H1 (cell line): Measurements from ENCODE around the gene PRMT5. TPM values are rescaled to one million over a fixed set of nuclear protein-coding genes. Genes with fewer than 3 reads are reported as not detected.

Experiments
- CTCF ChIA-PET: fragments of 300-600 bp; sonication (Branson Sonifier 250); formaldehyde crosslinking; loops from one replicate; lab custom pipeline; 2021; ENCODE audit not compliant: partially characterized antibody; lab: Charles Lee
- POLR2A ChIA-PET: fragments of 300-600 bp; sonication (Branson Sonifier 250); formaldehyde crosslinking; loops from one replicate; lab custom pipeline; 2021; ENCODE audit warnings: inconsistent platforms; ENCODE audit not compliant: partially characterized antibody; lab: Charles Lee
- DNase-seq, 2 experiments: peaks; one replicate each; pipeline versions ENCODE4 v3.0.0 to v3.0.0-alpha.2; 2010 to 2022; ENCODE audit warnings: low spot score in 2 of 2, low read depth in 1 of 2, mixed read lengths in 1 of 2
- FAIRE-seq: peaks from 2 replicates; lab custom pipeline; 2011; peaks lifted over from hg19 to GRCh38; lab: Jason Lieb, UNC
- H2AFZ ChIP-seq: 2 replicates; pipeline ENCODE4 v1.8.1; 2012; ENCODE audit warnings: low read length, inconsistent platforms
- H2AK5ac ChIP-seq: 2 replicates; pipeline ENCODE4 v1.6.1; 2013; ENCODE audit warnings: low read depth, low read length
- H2BK120ac ChIP-seq: replicated peaks from 2 replicates; pipeline ENCODE3; 2013; ENCODE audit warnings: low read depth, low read length, inconsistent platforms
- H2BK12ac ChIP-seq: 2 replicates; pipeline ENCODE4 v1.6.1; 2013; ENCODE audit warnings: low read depth, low read length
- H2BK15ac ChIP-seq: 2 replicates; pipeline ENCODE4 v1.6.1; 2013; ENCODE audit warnings: low read length
- H2BK20ac ChIP-seq: 2 replicates; pipeline ENCODE4 v1.6.1; 2013; ENCODE audit warnings: low read length
- H2BK5ac ChIP-seq: 2 replicates; pipeline ENCODE4 v1.6.1; 2013; ENCODE audit warnings: low read depth, low read length
- H3K14ac ChIP-seq: 2 replicates; pipeline ENCODE4 v1.6.1; 2013; ENCODE audit warnings: inconsistent platforms; ENCODE audit not compliant: insufficient read length
- H3K18ac ChIP-seq: 2 replicates; pipeline ENCODE4 v1.6.1; 2013; ENCODE audit warnings: low read length; ENCODE audit errors: extremely low read depth
- H3K23ac ChIP-seq: 2 replicates; pipeline ENCODE4 v1.6.1; 2013; ENCODE audit warnings: inconsistent platforms; ENCODE audit not compliant: insufficient read length
- H3K23me2 ChIP-seq: 2 replicates; pipeline ENCODE4 v1.6.1; 2013; ENCODE audit warnings: low read depth, low read length
- H3K27ac ChIP-seq: 2 replicates; pipeline ENCODE4 v1.6.1; 2011; ENCODE audit warnings: low read depth, low read length, inconsistent platforms
- H3K27me3 ChIP-seq, 4 experiments: replicated peaks in 1 of 4; 1 replicate in 1 of 4; 2 replicates in 3 of 4; pipeline versions ENCODE4 v1.6.1 to v1.8.1; 2011 to 2013; ENCODE audit warnings: low read length in 3 of 4, mild to moderate bottlenecking in 3 of 4, inconsistent platforms in 2 of 4, mixed read lengths in 2 of 4, moderate library complexity in 1 of 4; ENCODE audit not compliant: control insufficient read depth in 3 of 4, insufficient read depth in 3 of 4; ENCODE audit errors: extremely low read depth in 1 of 4
- H3K36me3 ChIP-seq, 4 experiments: 2 replicates each; pipeline versions ENCODE4 v1.6.1 to v1.8.1; 2011 to 2013; ENCODE audit warnings: mild to moderate bottlenecking in 4 of 4, low read length in 3 of 4, moderate library complexity in 2 of 4, control low read depth in 1 of 4, inconsistent platforms in 1 of 4; ENCODE audit not compliant: insufficient read depth in 4 of 4, control insufficient read depth in 2 of 4
- H3K4ac ChIP-seq: replicated peaks from 2 replicates; pipeline ENCODE3; 2013; ENCODE audit warnings: low read length, low read depth, mixed read lengths, inconsistent platforms; ENCODE audit not compliant: insufficient read length
- H3K4me1 ChIP-seq, 4 experiments: replicated peaks in 1 of 4; 1 replicate in 1 of 4; 2 replicates in 3 of 4; pipeline versions ENCODE4 v1.6.1 to v1.8.1; 2011 to 2013; ENCODE audit warnings: low read length in 3 of 4, inconsistent platforms in 2 of 4, mixed read lengths in 1 of 4; ENCODE audit not compliant: insufficient read depth in 4 of 4, control insufficient read depth in 3 of 4
- H3K4me2 ChIP-seq, 2 experiments: 2 replicates each; pipeline versions ENCODE4 v1.6.1 to v1.8.1; 2011 to 2013; ENCODE audit warnings: low read depth in 2 of 2, low read length in 2 of 2, control low read depth in 1 of 2, inconsistent platforms in 1 of 2, mild to moderate bottlenecking in 1 of 2; ENCODE audit not compliant: insufficient read depth in 1 of 2
- H3K4me3 ChIP-seq, 4 experiments: fragments of 200-600, 300-600 bp in 1 of 4; sonication (generic), shearing (Covaris generic), sonication (Bioruptor Twin) in 1 of 4; 2 replicates each; pipeline versions ENCODE4 v1.5.1 to v1.8.1; 2011 to 2016; ENCODE audit warnings: low read length in 4 of 4, low read depth in 3 of 4, control low read depth in 2 of 4, inconsistent platforms in 2 of 4, mild to moderate bottlenecking in 2 of 4, mixed read lengths in 1 of 4, moderate library complexity in 1 of 4; ENCODE audit not compliant: insufficient read depth in 2 of 4; ENCODE audit errors: extremely low read depth in 1 of 4
- H3K56ac ChIP-seq: replicated peaks from 2 replicates; pipeline ENCODE3; 2013; ENCODE audit warnings: low read depth, mild to moderate bottlenecking, mixed read lengths, low read length, inconsistent platforms; ENCODE audit not compliant: insufficient read length
- H3K79me1 ChIP-seq: 2 replicates; pipeline ENCODE4 v1.6.1; 2013; ENCODE audit warnings: low read depth, low read length, control low read depth
- H3K79me2 ChIP-seq, 2 experiments: 2 replicates each; pipeline versions ENCODE4 v1.6.1 to v1.8.1; 2012 to 2013; ENCODE audit warnings: low read length in 2 of 2, mild to moderate bottlenecking in 2 of 2, inconsistent platforms in 1 of 2; ENCODE audit not compliant: insufficient read depth in 2 of 2, control insufficient read depth in 1 of 2
- H3K9ac ChIP-seq, 4 experiments: replicated peaks in 1 of 4; 1 replicate in 1 of 4; 2 replicates in 3 of 4; pipeline versions ENCODE4 v1.6.1 to v1.8.1; 2011 to 2013; ENCODE audit warnings: low read depth in 3 of 4, low read length in 3 of 4, control low read depth in 2 of 4, mild to moderate bottlenecking in 2 of 4, moderate library complexity in 2 of 4, inconsistent platforms in 1 of 4; ENCODE audit errors: extremely low read depth in 1 of 4
- H3K9me3 ChIP-seq, 2 experiments: 2 replicates each; pipeline versions ENCODE4 v1.6.1 to v1.8.1; 2012 to 2013; ENCODE audit warnings: mild to moderate bottlenecking in 2 of 2, moderate library complexity in 2 of 2, control low read depth in 1 of 2, inconsistent platforms in 1 of 2, low read depth in 1 of 2, low read length in 1 of 2, mixed read lengths in 1 of 2; ENCODE audit not compliant: insufficient read depth in 2 of 2
- H4K20me1 ChIP-seq, 2 experiments: replicated peaks in 1 of 2; 2 replicates each; pipeline versions ENCODE3 to v1.8.1; 2011 to 2013; ENCODE audit warnings: inconsistent platforms in 2 of 2, low read length in 2 of 2, mild to moderate bottlenecking in 1 of 2; ENCODE audit not compliant: insufficient read depth in 2 of 2, control insufficient read depth in 1 of 2
- H4K5ac ChIP-seq: 2 replicates; pipeline ENCODE4 v1.6.1; 2013; ENCODE audit warnings: low read length, low read depth, mixed read lengths, inconsistent platforms; ENCODE audit not compliant: insufficient read length
- H4K8ac ChIP-seq: 2 replicates; pipeline ENCODE4 v1.8.0; 2013; ENCODE audit warnings: mild to moderate bottlenecking, moderate library complexity, low read length, inconsistent platforms; ENCODE audit not compliant: insufficient read depth; ENCODE audit errors: extremely low read depth
- H4K91ac ChIP-seq: replicated peaks from 2 replicates; pipeline ENCODE3; 2013; ENCODE audit warnings: low read length, mixed read lengths, inconsistent platforms; ENCODE audit not compliant: insufficient read length
- FOSL1 ChIP-seq: IDR thresholded peaks from 2 replicates; pipeline ENCODE4 v1.6.1; 2011; ENCODE audit warnings: mild to moderate bottlenecking, low read depth, low read length, moderate library complexity; ENCODE audit not compliant: insufficient read depth
- WGBS, 2 experiments: shearing (Covaris generic) in 1 of 2; methylation state at CpG; one replicate each; pipeline versions ENCODE4 v1.1.6 to v1.1.7; 2013 to 2015; ENCODE audit warnings: low lambda C conversion rate in 2 of 2, mixed read lengths in 2 of 2, inconsistent platforms in 1 of 2, low coverage in 1 of 2, missing lambda C conversion rate in 1 of 2; ENCODE audit not compliant: insufficient replicate concordance in 2 of 2, insufficient coverage in 1 of 2, insufficient read length in 1 of 2; ENCODE audit errors: extremely low coverage in 1 of 2, missing lambda C conversion rate in 1 of 2; 5-methylcytosine and 5-hydroxymethylcytosine counted together
- polyA plus RNA-seq, 7 experiments: library from polyadenylated mRNA; depleted of rRNA in 3 of 7; stranded (reverse) in 5 of 7; unstranded in 2 of 7; fragments of >200 nt in 5 of 7; fragments of 200-250 nt in 2 of 7; gene quantifications; 1 replicate in 5 of 7; 2 replicates in 1 of 7; 4 replicates in 1 of 7; pipeline versions ENCODE4 v1.2.1 to v1.2.3, GENCODE V29; 2011 to 2013; ENCODE audit warnings: missing spikeins in 2 of 7, mixed read lengths in 2 of 7
- total RNA-seq: library from RNA; stranded (reverse); fragmentation: NEBNext Ultra II Directional; extraction: Animal tissue kit (Norgen Biotek cat#: 25700); gene quantifications from 2 replicates; pipeline ENCODE4 v1.2.1, GENCODE V29; 2021

PRMT5 gene
- total and polyA plus RNA-seq, 2 of the 8 experiments (the other 6 are each of a cell fraction or from before 2014, with no cell fraction given) = 171 to 402 TPM

GRCh38 chr14:22890416-22890815, 38.8 kb downstream of the PRMT5 start:
- no peak overlapping the region for H4K5ac ChIP-seq
- no peak overlapping the region for H4K91ac ChIP-seq
- peaks cover 7% of the 10 kb centered on the region for H3K23me2 ChIP-seq
- no peaks in the 10 kb centered on the region for H3K9me3 ChIP-seq
- H4K8ac ChIP-seq = no peak overlapping the region
- H3K27ac ChIP-seq = no peak overlapping the region
- ChIA-PET CTCF (interaction anchor here (1.0 to 14.9 kb wide), 7 partner anchors 9 to 166 kb away, joined by 3 to 158 read pairs (median 12); partner anchors contain the start of gene LRP10), POLR2A (interaction anchor here (1.0 to 1.6 kb wide), 5 partner anchors 8 to 30 kb away, joined by 3 to 5 read pairs (median 3); no protein-coding TSS in a partner anchor)
- H2AFZ ChIP-seq = no peak overlapping the region
- H3K4me2 ChIP-seq = no peak overlapping the region
- H3K4me1 ChIP-seq = peaks cover 0 to 7% (median 2%) of the 10 kb centered on the region in 4 experiments; a peak in 4 of 7 replicates
- H2BK20ac ChIP-seq = no peak overlapping the region
- no peak overlapping the region for H3K9ac ChIP-seq
- H4K20me1 ChIP-seq = no peaks in the 10 kb centered on the region
- no peak overlapping the region for H3K4ac ChIP-seq
- H3K23ac ChIP-seq = no peak overlapping the region
- H3K18ac ChIP-seq = no peak overlapping the region
- H3K56ac ChIP-seq = no peak overlapping the region
- H3K27me3 ChIP-seq = peaks cover 0 to 10% (median 9%) of the 10 kb centered on the region in 4 experiments; a peak in 6 of 7 replicates
- WGBS, 2 experiments = 80% methylated on average over 1 of the region's 1 CpG; no CpG with 5 or more reads in 1 of the 2 experiments
- H3K36me3 ChIP-seq = no peaks in the 10 kb centered on the region
- no peak overlapping the region for H2AK5ac ChIP-seq
- no peak overlapping the region for H3K14ac ChIP-seq
- no peak for DNase-seq
- H3K4me3 ChIP-seq = no peak overlapping the region
- H2BK120ac ChIP-seq = no peak overlapping the region
- H2BK15ac ChIP-seq = no peak overlapping the region
- no peak overlapping the region for H2BK5ac ChIP-seq
- no peaks in the 10 kb centered on the region for H3K79me2 ChIP-seq
- peaks cover 3% of the 10 kb centered on the region; the same call in 1 of the 2 replicates for H3K79me1 ChIP-seq
- H2BK12ac ChIP-seq = no peak overlapping the region
- FAIRE-seq = no peak
- TF ChIP-seq FOSL1 = no peak
